ENCODE measurements around the gene PCDHGB4.

DNA sequence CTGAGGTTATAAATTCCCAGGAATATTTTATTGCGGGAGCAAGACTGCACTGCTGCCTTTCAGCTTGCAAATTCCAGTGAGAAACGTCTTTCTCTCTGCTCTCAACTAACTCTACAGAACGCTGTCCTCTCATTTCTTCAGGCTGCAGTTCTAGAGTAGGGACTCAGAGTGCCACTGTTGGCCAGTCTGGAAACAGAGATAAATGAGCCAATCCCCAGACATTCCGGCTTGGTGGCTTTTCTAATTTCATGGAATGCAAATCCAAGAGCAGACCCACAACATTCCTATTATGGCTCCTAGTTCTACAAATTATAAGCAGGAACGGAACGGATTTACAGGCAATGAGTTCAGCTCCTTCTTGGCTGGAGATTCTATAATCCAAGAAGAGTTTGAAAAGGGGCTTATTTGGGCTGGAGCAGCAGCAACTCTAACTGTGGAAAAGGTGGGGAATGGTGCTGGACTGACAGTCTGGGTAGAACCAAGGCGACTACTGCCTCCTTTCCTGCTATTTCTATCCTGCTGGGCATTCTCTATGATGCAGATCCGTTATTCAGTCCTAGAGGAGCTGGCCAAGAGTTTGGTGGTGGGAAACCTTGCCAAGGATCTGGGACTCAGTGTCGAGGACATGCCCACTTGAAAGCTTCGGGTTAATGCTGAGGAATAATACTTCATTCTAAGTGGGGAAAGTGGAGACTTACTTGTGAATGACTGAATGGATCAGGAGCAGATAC, 52.1 kb downstream of the PCDHGB4 start:
- no peak for TF ChIP-seq POLR2AphosphoS5 (IDR thresholded peaks at IDR 0.05; ENCODE audit: low read depth)
- TF ChIP-seq, protein P1, sequence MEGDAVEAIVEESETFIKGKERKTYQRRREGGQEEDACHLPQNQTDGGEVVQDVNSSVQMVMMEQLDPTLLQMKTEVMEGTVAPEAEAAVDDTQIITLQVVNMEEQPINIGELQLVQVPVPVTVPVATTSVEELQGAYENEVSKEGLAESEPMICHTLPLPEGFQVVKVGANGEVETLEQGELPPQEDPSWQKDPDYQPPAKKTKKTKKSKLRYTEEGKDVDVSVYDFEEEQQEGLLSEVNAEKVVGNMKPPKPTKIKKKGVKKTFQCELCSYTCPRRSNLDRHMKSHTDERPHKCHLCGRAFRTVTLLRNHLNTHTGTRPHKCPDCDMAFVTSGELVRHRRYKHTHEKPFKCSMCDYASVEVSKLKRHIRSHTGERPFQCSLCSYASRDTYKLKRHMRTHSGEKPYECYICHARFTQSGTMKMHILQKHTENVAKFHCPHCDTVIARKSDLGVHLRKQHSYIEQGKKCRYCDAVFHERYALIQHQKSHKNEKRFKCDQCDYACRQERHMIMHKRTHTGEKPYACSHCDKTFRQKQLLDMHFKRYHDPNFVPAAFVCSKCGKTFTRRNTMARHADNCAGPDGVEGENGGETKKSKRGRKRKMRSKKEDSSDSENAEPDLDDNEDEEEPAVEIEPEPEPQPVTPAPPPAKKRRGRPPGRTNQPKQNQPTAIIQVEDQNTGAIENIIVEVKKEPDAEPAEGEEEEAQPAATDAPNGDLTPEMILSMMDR (IDR thresholded peaks at IDR 0.05; ENCODE audit: insufficient read depth, low read length), result no peak
- TF ChIP-seq, protein P2, sequence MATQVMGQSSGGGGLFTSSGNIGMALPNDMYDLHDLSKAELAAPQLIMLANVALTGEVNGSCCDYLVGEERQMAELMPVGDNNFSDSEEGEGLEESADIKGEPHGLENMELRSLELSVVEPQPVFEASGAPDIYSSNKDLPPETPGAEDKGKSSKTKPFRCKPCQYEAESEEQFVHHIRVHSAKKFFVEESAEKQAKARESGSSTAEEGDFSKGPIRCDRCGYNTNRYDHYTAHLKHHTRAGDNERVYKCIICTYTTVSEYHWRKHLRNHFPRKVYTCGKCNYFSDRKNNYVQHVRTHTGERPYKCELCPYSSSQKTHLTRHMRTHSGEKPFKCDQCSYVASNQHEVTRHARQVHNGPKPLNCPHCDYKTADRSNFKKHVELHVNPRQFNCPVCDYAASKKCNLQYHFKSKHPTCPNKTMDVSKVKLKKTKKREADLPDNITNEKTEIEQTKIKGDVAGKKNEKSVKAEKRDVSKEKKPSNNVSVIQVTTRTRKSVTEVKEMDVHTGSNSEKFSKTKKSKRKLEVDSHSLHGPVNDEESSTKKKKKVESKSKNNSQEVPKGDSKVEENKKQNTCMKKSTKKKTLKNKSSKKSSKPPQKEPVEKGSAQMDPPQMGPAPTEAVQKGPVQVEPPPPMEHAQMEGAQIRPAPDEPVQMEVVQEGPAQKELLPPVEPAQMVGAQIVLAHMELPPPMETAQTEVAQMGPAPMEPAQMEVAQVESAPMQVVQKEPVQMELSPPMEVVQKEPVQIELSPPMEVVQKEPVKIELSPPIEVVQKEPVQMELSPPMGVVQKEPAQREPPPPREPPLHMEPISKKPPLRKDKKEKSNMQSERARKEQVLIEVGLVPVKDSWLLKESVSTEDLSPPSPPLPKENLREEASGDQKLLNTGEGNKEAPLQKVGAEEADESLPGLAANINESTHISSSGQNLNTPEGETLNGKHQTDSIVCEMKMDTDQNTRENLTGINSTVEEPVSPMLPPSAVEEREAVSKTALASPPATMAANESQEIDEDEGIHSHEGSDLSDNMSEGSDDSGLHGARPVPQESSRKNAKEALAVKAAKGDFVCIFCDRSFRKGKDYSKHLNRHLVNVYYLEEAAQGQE (IDR thresholded peaks at IDR 0.05; ENCODE audit: insufficient replicate concordance, low read depth), result no peak
